ENCODE measurements around the gene AFF3. TPM values are rescaled to one million over a fixed set of nuclear protein-coding genes. Genes with fewer than 3 reads are reported as not detected.

The AFF3 gene
- total and polyA plus RNA-seq, 4 donors: 0.48 to 5.3 (median 2.3) TPM

- Histone ChIP-seq H3K4me1 (ENCODE audit: control insufficient read depth in 4 of 4, insufficient read depth in 4 of 4, low read length in 3 of 4) (peaks cover 0 to 6% (median 0%) of the 10 kb centered on the region in 4 donors), H3K27me3 (ENCODE audit: control insufficient read depth in 4 of 4, insufficient read depth in 4 of 4, low read length in 3 of 4) (no peaks in the 10 kb centered on the region), H3K36me3 (ENCODE audit: control insufficient read depth in 4 of 4, insufficient read depth in 3 of 4, low read depth in 1 of 4, low read length in 3 of 4) (no peaks in the 10 kb centered on the region), H3K4me3 (ENCODE audit: low read depth in 1 of 3, low read length in 3 of 3) (no peak overlapping the region), H3K9me3 (ENCODE audit: control insufficient read depth in 4 of 4, low read length in 3 of 4) (no peaks in the 10 kb centered on the region), H3K27ac (ENCODE audit: low read depth in 1 of 2, low read length in 2 of 2) (no peak overlapping the region), H3K9ac (ENCODE audit: low read depth in 1 of 2, low read length in 2 of 2) (no peak overlapping the region)
- TF ChIP-seq HNF4A (conservative IDR thresholded peaks at IDR 0.05): no peak
- TF ChIP-seq, protein P1, sequence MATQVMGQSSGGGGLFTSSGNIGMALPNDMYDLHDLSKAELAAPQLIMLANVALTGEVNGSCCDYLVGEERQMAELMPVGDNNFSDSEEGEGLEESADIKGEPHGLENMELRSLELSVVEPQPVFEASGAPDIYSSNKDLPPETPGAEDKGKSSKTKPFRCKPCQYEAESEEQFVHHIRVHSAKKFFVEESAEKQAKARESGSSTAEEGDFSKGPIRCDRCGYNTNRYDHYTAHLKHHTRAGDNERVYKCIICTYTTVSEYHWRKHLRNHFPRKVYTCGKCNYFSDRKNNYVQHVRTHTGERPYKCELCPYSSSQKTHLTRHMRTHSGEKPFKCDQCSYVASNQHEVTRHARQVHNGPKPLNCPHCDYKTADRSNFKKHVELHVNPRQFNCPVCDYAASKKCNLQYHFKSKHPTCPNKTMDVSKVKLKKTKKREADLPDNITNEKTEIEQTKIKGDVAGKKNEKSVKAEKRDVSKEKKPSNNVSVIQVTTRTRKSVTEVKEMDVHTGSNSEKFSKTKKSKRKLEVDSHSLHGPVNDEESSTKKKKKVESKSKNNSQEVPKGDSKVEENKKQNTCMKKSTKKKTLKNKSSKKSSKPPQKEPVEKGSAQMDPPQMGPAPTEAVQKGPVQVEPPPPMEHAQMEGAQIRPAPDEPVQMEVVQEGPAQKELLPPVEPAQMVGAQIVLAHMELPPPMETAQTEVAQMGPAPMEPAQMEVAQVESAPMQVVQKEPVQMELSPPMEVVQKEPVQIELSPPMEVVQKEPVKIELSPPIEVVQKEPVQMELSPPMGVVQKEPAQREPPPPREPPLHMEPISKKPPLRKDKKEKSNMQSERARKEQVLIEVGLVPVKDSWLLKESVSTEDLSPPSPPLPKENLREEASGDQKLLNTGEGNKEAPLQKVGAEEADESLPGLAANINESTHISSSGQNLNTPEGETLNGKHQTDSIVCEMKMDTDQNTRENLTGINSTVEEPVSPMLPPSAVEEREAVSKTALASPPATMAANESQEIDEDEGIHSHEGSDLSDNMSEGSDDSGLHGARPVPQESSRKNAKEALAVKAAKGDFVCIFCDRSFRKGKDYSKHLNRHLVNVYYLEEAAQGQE (IDR thresholded peaks at IDR 0.05): no peak
- no peak for TF ChIP-seq YY1 (IDR thresholded peaks at IDR 0.05)
- TF ChIP-seq GABPA (IDR thresholded peaks at IDR 0.05 in 1 of 2, conservative IDR thresholded peaks at IDR 0.05 in 1 of 2): no peak
- no peak for TF ChIP-seq RXRA (IDR thresholded peaks at IDR 0.05)
- TF ChIP-seq EGR1 (IDR thresholded peaks at IDR 0.05; ENCODE audit: low read depth in 2 of 2): no peak
- TF ChIP-seq HNF4G (IDR thresholded peaks at IDR 0.05): no peak
- TF ChIP-seq SP1 (IDR thresholded peaks at IDR 0.05): no peak
- TF ChIP-seq NR2F2 (IDR thresholded peaks at IDR 0.05): no peak
- TF ChIP-seq FOXA1 (IDR thresholded peaks at IDR 0.05): no peak
- no peak for TF ChIP-seq JUND (IDR thresholded peaks at IDR 0.05)
- TF ChIP-seq, protein P2, sequence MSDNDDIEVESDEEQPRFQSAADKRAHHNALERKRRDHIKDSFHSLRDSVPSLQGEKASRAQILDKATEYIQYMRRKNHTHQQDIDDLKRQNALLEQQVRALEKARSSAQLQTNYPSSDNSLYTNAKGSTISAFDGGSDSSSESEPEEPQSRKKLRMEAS (IDR thresholded peaks at IDR 0.05): no peak
- WGBS: 75% methylated on average over 4 of the region's 4 CpGs
- no peak for DNase-seq (ENCODE audit: low spot score)
Observed at GRCh38 chr2:99879481-99879880, 262.9 kb downstream of the AFF3 start.

DNA sequence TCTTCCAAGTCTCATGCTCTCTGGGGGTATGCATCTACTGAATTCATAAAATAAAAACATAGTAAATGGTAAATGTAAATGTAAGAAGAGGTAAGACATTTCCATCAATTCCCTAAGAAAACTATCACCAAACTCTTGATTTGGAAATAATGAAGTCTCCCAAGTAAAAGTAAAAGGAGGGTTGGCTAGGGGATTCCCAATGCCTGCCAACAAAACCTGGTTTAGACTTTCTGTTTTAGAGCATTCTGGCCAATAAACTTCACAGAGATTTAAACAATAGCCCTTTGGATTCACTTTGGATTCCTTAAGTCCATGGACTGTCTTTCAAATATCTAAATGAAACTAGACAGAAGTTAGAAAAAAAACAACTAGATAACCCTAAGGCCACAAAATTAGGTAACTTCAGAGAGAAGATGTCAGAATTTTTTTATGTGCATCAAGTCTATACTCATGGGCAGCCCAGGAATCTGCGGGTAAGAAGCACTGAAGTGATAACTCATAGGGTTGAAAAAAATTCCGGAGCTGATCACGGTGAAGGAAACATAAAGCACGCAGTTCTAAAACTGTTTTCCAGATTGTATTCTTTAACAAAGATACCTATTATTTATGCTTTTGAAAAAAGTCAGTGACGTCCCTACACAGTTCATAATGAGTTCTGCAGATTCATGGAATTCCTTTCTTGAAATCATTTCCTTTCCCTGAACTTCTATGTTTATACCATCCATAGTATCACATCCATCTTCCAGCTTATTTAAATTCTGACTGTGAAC, 263.6 kb downstream of the AFF3 start:
- 84% methylated on average over 5 of the region's 5 CpGs for WGBS
- TF ChIP-seq TAF1 (conservative IDR thresholded peaks at IDR 0.05) (no peak), RAD21 (IDR thresholded peaks at IDR 0.05) (no peak), FOXA1 (IDR thresholded peaks at IDR 0.05) (no peak), EGR1 (IDR thresholded peaks at IDR 0.05; ENCODE audit: low read depth in 2 of 2) (no peak), NR2F2 (IDR thresholded peaks at IDR 0.05) (no peak), JUND (IDR thresholded peaks at IDR 0.05) (no peak), HNF4G (IDR thresholded peaks at IDR 0.05) (no peak), RXRA (IDR thresholded peaks at IDR 0.05) (no peak), GABPA (IDR thresholded peaks at IDR 0.05 in 1 of 2, conservative IDR thresholded peaks at IDR 0.05 in 1 of 2) (no peak), YY1 (IDR thresholded peaks at IDR 0.05) (no peak), FOXA2 (IDR thresholded peaks at IDR 0.05) (no peak), SP1 (IDR thresholded peaks at IDR 0.05) (no peak)
- TF ChIP-seq, protein P3, sequence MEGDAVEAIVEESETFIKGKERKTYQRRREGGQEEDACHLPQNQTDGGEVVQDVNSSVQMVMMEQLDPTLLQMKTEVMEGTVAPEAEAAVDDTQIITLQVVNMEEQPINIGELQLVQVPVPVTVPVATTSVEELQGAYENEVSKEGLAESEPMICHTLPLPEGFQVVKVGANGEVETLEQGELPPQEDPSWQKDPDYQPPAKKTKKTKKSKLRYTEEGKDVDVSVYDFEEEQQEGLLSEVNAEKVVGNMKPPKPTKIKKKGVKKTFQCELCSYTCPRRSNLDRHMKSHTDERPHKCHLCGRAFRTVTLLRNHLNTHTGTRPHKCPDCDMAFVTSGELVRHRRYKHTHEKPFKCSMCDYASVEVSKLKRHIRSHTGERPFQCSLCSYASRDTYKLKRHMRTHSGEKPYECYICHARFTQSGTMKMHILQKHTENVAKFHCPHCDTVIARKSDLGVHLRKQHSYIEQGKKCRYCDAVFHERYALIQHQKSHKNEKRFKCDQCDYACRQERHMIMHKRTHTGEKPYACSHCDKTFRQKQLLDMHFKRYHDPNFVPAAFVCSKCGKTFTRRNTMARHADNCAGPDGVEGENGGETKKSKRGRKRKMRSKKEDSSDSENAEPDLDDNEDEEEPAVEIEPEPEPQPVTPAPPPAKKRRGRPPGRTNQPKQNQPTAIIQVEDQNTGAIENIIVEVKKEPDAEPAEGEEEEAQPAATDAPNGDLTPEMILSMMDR (IDR thresholded peaks at IDR 0.05; ENCODE audit: low read depth, low read length, missing input control): no peak
- TF ChIP-seq, protein P2 (IDR thresholded peaks at IDR 0.05): no peak
- TF ChIP-seq, protein P4, sequence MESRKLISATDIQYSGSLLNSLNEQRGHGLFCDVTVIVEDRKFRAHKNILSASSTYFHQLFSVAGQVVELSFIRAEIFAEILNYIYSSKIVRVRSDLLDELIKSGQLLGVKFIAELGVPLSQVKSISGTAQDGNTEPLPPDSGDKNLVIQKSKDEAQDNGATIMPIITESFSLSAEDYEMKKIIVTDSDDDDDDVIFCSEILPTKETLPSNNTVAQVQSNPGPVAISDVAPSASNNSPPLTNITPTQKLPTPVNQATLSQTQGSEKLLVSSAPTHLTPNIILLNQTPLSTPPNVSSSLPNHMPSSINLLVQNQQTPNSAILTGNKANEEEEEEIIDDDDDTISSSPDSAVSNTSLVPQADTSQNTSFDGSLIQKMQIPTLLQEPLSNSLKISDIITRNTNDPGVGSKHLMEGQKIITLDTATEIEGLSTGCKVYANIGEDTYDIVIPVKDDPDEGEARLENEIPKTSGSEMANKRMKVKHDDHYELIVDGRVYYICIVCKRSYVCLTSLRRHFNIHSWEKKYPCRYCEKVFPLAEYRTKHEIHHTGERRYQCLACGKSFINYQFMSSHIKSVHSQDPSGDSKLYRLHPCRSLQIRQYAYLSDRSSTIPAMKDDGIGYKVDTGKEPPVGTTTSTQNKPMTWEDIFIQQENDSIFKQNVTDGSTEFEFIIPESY (IDR thresholded peaks at IDR 0.05): no peak
- TF ChIP-seq, protein P1 (IDR thresholded peaks at IDR 0.05): no peak
- no peak overlapping the region for H3K9ac ChIP-seq (ENCODE audit: low read depth in 1 of 2, low read length in 2 of 2)

More for the DNA sequence above, 263.6 kb downstream of the AFF3 start:
- H3K4me3 ChIP-seq (ENCODE audit: low read depth in 1 of 3, low read length in 3 of 3): no peak overlapping the region
- H3K27ac ChIP-seq (ENCODE audit: low read depth in 1 of 2, low read length in 2 of 2): no peak overlapping the region
- no peaks in the 10 kb centered on the region for H3K27me3 ChIP-seq (ENCODE audit: control insufficient read depth in 4 of 4, insufficient read depth in 4 of 4, low read length in 3 of 4)
- no peaks in the 10 kb centered on the region for H3K36me3 ChIP-seq (ENCODE audit: control insufficient read depth in 4 of 4, insufficient read depth in 3 of 4, low read depth in 1 of 4, low read length in 3 of 4)
- peaks cover 0 to 6% (median 0%) of the 10 kb centered on the region in 4 donors for H3K4me1 ChIP-seq (ENCODE audit: control insufficient read depth in 4 of 4, insufficient read depth in 4 of 4, low read length in 3 of 4)
- no peak for DNase-seq (ENCODE audit: low spot score)
- no peaks in the 10 kb centered on the region for H3K9me3 ChIP-seq (ENCODE audit: control insufficient read depth in 4 of 4, low read length in 3 of 4)

Measured in liver (tissue), 9 donors.